IMR-90 (cell line): ENCODE results near the gene PDZD2. TPM values are rescaled to one million over a fixed set of nuclear protein-coding genes. Genes with fewer than 3 reads are reported as not detected.

Experiments used
- ATAC-seq: fragments of 200-7000 bp; cut with Tn5 transposase; 2 replicates; pipeline ENCODE4 v1.9.1; 2020; ENCODE audit warnings: low read depth, mild to moderate bottlenecking, moderate library complexity
- BruUV-seq: library from RNA; stranded (reverse); fragments of 400-500 nt; replicated peaks from 2 replicates; lab custom pipeline; 2021; lab: Mats Ljungman, UMichigan
- CTCF ChIA-PET: fragments of 300-600 bp; formaldehyde crosslinking; extraction: SDS; loops from one replicate; lab custom pipeline; 2021; ENCODE audit warnings: antibody characterized with exemption; lab: Yijun Ruan, JAX
- POLR2A ChIA-PET: fragments of 300-600 bp; sonication (Branson Sonifier 250); formaldehyde crosslinking; loops from one replicate; lab custom pipeline; 2022; ENCODE audit warnings: antibody characterized with exemption; ENCODE audit not compliant: unreplicated experiment; lab: Charles Lee
- DNase-seq: peaks from one replicate; pipeline ENCODE4 v3.0.0; 2013
- H2AFZ ChIP-seq: replicated peaks from 2 replicates; pipeline ENCODE3; 2013; ENCODE audit warnings: low read length, mild to moderate bottlenecking; ENCODE audit not compliant: poor library complexity
- H2AK5ac ChIP-seq: 2 replicates; pipeline ENCODE4 v1.6.1; 2013; ENCODE audit warnings: low read depth, low read length, inconsistent platforms
- H2AK9ac ChIP-seq: replicated peaks from 2 replicates; pipeline ENCODE3; 2013; ENCODE audit warnings: mild to moderate bottlenecking, low read depth, low read length, moderate library complexity; ENCODE audit not compliant: poor library complexity
- H2BK120ac ChIP-seq: 2 replicates; pipeline ENCODE4 v1.6.1; 2013; ENCODE audit warnings: low read depth, low read length, inconsistent platforms
- H2BK15ac ChIP-seq: 3 replicates; pipeline ENCODE4 v1.6.1; 2013; ENCODE audit warnings: low read depth, low read length, inconsistent platforms
- H2BK20ac ChIP-seq: 2 replicates; pipeline ENCODE4 v1.6.1; 2013; ENCODE audit warnings: low read depth, mild to moderate bottlenecking, inconsistent platforms, low read length, moderate library complexity
- H2BK5ac ChIP-seq: 2 replicates; pipeline ENCODE4 v1.6.1; 2013; ENCODE audit warnings: mild to moderate bottlenecking, low read depth, low read length, inconsistent platforms; ENCODE audit not compliant: poor library complexity, severe bottlenecking
- H3K14ac ChIP-seq: replicated peaks from 2 replicates; pipeline ENCODE4 v1.6.1; 2013; ENCODE audit warnings: low read depth, low read length, inconsistent platforms
- H3K18ac ChIP-seq: 2 replicates; pipeline ENCODE4 v1.6.1; 2013; ENCODE audit warnings: low read depth, low read length, control low read depth
- H3K23ac ChIP-seq: 2 replicates; pipeline ENCODE4 v1.6.1; 2013; ENCODE audit warnings: low read depth, low read length, inconsistent platforms
- H3K27ac ChIP-seq: 2 replicates; pipeline ENCODE4 v1.5.1; 2013; ENCODE audit warnings: mild to moderate bottlenecking, control low read depth, low read length; ENCODE audit not compliant: insufficient read depth
- H3K27me3 ChIP-seq: 2 replicates; pipeline ENCODE4 v1.6.1; 2013; ENCODE audit warnings: low read length; ENCODE audit not compliant: control insufficient read depth, insufficient read depth
- H3K36me3 ChIP-seq: 2 replicates; pipeline ENCODE4 v1.6.1; 2013; ENCODE audit warnings: low read length, mixed read lengths; ENCODE audit not compliant: control insufficient read depth, insufficient read depth
- H3K4ac ChIP-seq: 2 replicates; pipeline ENCODE4 v1.6.1; 2013; ENCODE audit warnings: low read depth, low read length, inconsistent platforms
- H3K4me1 ChIP-seq: 2 replicates; pipeline ENCODE4 v1.6.1; 2013; ENCODE audit warnings: low read length, mixed read lengths; ENCODE audit not compliant: control insufficient read depth, insufficient read depth
- H3K4me2 ChIP-seq: 2 replicates; pipeline ENCODE4 v1.6.1; 2013; ENCODE audit warnings: low read depth, mild to moderate bottlenecking, control low read depth, low read length, moderate library complexity
- H3K4me3 ChIP-seq: 2 replicates; pipeline ENCODE4 v1.5.1; 2013; ENCODE audit warnings: low read depth, mild to moderate bottlenecking, control low read depth, low read length, moderate library complexity; ENCODE audit not compliant: insufficient read depth
- H3K56ac ChIP-seq: 2 replicates; pipeline ENCODE4 v1.6.1; 2013; ENCODE audit warnings: low read length, inconsistent platforms; ENCODE audit not compliant: insufficient read depth; ENCODE audit errors: extremely low read depth
- H3K79me1 ChIP-seq, 2 experiments: 2 replicates each; pipeline ENCODE4 v1.6.1; 2013; ENCODE audit warnings: low read length in 2 of 2, inconsistent platforms in 1 of 2, low read depth in 1 of 2
- H3K9ac ChIP-seq: 2 replicates; pipeline ENCODE4 v1.6.1; 2013; ENCODE audit warnings: low read depth, low read length, control low read depth
- H3K9me1 ChIP-seq: 2 replicates; pipeline ENCODE4 v1.6.1; 2013; ENCODE audit warnings: low read length, inconsistent platforms; ENCODE audit not compliant: insufficient read depth
- H3K9me3 ChIP-seq: 2 replicates; pipeline ENCODE4 v1.6.1; 2013; ENCODE audit warnings: low read length; ENCODE audit not compliant: control insufficient read depth, insufficient read depth
- H4K20me1 ChIP-seq: 2 replicates; pipeline ENCODE4 v1.6.1; 2013; ENCODE audit warnings: low read length, inconsistent platforms; ENCODE audit not compliant: insufficient read depth
- H4K5ac ChIP-seq: 2 replicates; pipeline ENCODE4 v1.6.1; 2013; ENCODE audit warnings: mild to moderate bottlenecking, low read depth, low read length, control low read depth
- H4K8ac ChIP-seq, 2 experiments: 2 replicates each; pipeline ENCODE4 v1.6.1; 2013; ENCODE audit warnings: low read depth in 2 of 2, low read length in 2 of 2, control low read depth in 1 of 2, inconsistent platforms in 1 of 2
- H4K91ac ChIP-seq: 2 replicates; pipeline ENCODE4 v1.6.1; 2013; ENCODE audit warnings: low read depth, low read length, inconsistent platforms; ENCODE audit not compliant: insufficient read depth
- BHLHE40 ChIP-seq: fragments of 150-350 bp; IDR thresholded peaks from 2 replicates; pipeline ENCODE4 v1.6.1; 2016; ENCODE audit warnings: mild to moderate bottlenecking, low read depth, low read length
- CEBPB ChIP-seq: IDR thresholded peaks from 2 replicates; pipeline ENCODE4 v1.6.1; 2012; ENCODE audit warnings: low read depth, low read length, improper control_type of control experiment
- CHD1 ChIP-seq: IDR thresholded peaks from 2 replicates; pipeline ENCODE4 v1.6.1; 2012; ENCODE audit warnings: low read depth, low read length, improper control_type of control experiment
- FOS ChIP-seq: fragments of 150-350 bp; IDR thresholded peaks from 2 replicates; pipeline ENCODE4 v1.6.1; 2016; ENCODE audit warnings: low read depth, low read length
- MAFK ChIP-seq: IDR thresholded peaks from 2 replicates; pipeline ENCODE4 v1.6.1; 2012; ENCODE audit warnings: low read depth, low read length, improper control_type of control experiment
- MAZ ChIP-seq: IDR thresholded peaks from 2 replicates; pipeline ENCODE4 v1.6.1; 2012; ENCODE audit warnings: low read depth, mild to moderate bottlenecking, low read length, improper control_type of control experiment, moderate library complexity, borderline replicate concordance
- MXI1 ChIP-seq: IDR thresholded peaks from 2 replicates; pipeline ENCODE4 v1.6.1; 2012; ENCODE audit warnings: low read depth, mild to moderate bottlenecking, low read length, moderate library complexity, borderline replicate concordance
- NFE2L2 ChIP-seq: fragments of 150-350 bp; IDR thresholded peaks from 2 replicates; pipeline ENCODE4 v1.6.1; 2016; ENCODE audit warnings: low read depth, mild to moderate bottlenecking, low read length
- POLR2A ChIP-seq: IDR thresholded peaks from 2 replicates; pipeline ENCODE4 v1.6.1; 2012; ENCODE audit warnings: mild to moderate bottlenecking, low read depth, low read length
- RAD21 ChIP-seq: IDR thresholded peaks from 2 replicates; pipeline ENCODE4 v1.6.1; 2012; ENCODE audit warnings: low read length, improper control_type of control experiment
- RCOR1 ChIP-seq: IDR thresholded peaks from 2 replicates; pipeline ENCODE4 v1.6.1; 2012; ENCODE audit warnings: mild to moderate bottlenecking, low read length, improper control_type of control experiment; ENCODE audit not compliant: insufficient replicate concordance
- RFX5 ChIP-seq: IDR thresholded peaks from 2 replicates; pipeline ENCODE4 v1.8.0; 2012; ENCODE audit warnings: low read depth, mild to moderate bottlenecking, low read length, moderate library complexity
- SMC3 ChIP-seq: fragments of 150-350 bp; IDR thresholded peaks from 2 replicates; pipeline ENCODE4 v1.6.1; 2016; ENCODE audit warnings: low read depth, mild to moderate bottlenecking, antibody characterized with exemption, low read length, moderate library complexity
- WGBS, 2 experiments: methylation state at CpG; one replicate each; pipeline versions ENCODE4 v1.1.5 to v1.1.7; 2013; ENCODE audit warnings: missing lambda C conversion rate in 2 of 2; ENCODE audit not compliant: insufficient read length in 1 of 2; ENCODE audit errors: extremely low coverage in 2 of 2; 5-methylcytosine and 5-hydroxymethylcytosine counted together
- dilution Hi-C: fragments of 300-500 bp; cut with HindIII; formaldehyde crosslinking; loops from one replicate; pipeline ENCODE4 v1.14.3; 2018; ENCODE audit warnings: low sequenced_read_pairs; ENCODE audit not compliant: unreplicated experiment
- in situ Hi-C: fragments of 300-500 bp; cut with MboI; formaldehyde crosslinking; loops from 3 replicates; pipeline ENCODE4 v1.14.3; 2019; ENCODE audit warnings: low sequenced_read_pairs, inconsistent platforms, mixed read lengths
- intact Hi-C: fragments of 100-400 bp; cut with micrococcal nuclease; formaldehyde crosslinking; loops from 2 replicates; pipeline ENCODE4 v1.10.0; 2022
- polyA plus RNA-seq, 3 experiments: library from polyadenylated mRNA; depleted of rRNA; stranded (reverse); fragments of >200 nt; gene quantifications; 2 replicates each; pipeline ENCODE4 v1.2.3, GENCODE V29; 2012; ENCODE audit warnings: low replicate concordance in 1 of 3
- total RNA-seq: library from RNA; depleted of rRNA; stranded (reverse); fragments of >200 nt; gene quantifications from 2 replicates; pipeline ENCODE4 v1.2.3, GENCODE V29; 2012
- TF ChIP-seq, protein P1 (sequence below): conservative IDR thresholded peaks from 2 replicates; pipeline ENCODE4 v1.5.1; 2012; ENCODE audit warnings: mild to moderate bottlenecking, low read depth, low read length, improper control_type of control experiment
- TF ChIP-seq, protein P2 (sequence below): fragments of 150-350 bp; IDR thresholded peaks from 2 replicates; pipeline ENCODE4 v1.6.1; 2017; ENCODE audit warnings: mild to moderate bottlenecking, antibody characterized with exemption, low read length, low read depth
- TF ChIP-seq, protein P3 (sequence below): fragments of 150-350 bp; IDR thresholded peaks from 2 replicates; pipeline ENCODE4 v1.6.1; 2016; ENCODE audit warnings: low read depth, mild to moderate bottlenecking, low read length, moderate library complexity, borderline replicate concordance

Gene PDZD2
- total and polyA plus RNA-seq, 2 of the 4 experiments (the other 2 are of a cell fraction) = under 0.01 to 0.02 TPM

DNA sequence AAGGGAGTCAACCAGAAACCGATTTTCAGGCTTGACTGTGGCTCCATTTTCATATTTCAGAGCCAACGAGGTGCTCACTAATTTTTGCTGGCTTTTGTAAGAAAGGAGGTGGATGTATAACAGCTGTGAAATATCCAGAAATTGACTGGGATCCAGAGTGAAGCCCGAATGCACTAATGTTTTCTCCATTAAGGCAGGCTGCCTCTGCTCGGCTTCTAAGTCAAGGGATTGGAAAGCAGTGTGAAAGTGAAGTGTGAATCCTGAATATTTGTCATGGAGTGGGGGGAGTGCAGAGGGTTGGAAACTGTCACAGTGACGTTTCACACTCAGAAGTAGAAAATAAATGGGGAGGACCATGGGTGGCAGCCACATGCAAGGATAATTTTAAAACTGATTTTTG, 297.8 kb downstream of the PDZD2 start:
- no peak overlapping the region for H3K18ac ChIP-seq
- no peaks in the 10 kb centered on the region for H3K36me3 ChIP-seq
- H2AK9ac ChIP-seq = no peak overlapping the region
- H3K27me3 ChIP-seq = peaks cover 55% of the 10 kb centered on the region
- no peak overlapping the region for H3K4me3 ChIP-seq
- no peak overlapping the region for H3K4me2 ChIP-seq
- H2BK120ac ChIP-seq = no peak overlapping the region
- peaks cover 1% of the 10 kb centered on the region; the same call in 1 of the 2 replicates for H3K9me3 ChIP-seq
- no peak overlapping the region for H2AK5ac ChIP-seq
- no peak for TF ChIP-seq MAFK
- TF ChIP-seq CHD1 = no peak
- no peak for TF ChIP-seq MXI1
- TF ChIP-seq, protein P1, sequence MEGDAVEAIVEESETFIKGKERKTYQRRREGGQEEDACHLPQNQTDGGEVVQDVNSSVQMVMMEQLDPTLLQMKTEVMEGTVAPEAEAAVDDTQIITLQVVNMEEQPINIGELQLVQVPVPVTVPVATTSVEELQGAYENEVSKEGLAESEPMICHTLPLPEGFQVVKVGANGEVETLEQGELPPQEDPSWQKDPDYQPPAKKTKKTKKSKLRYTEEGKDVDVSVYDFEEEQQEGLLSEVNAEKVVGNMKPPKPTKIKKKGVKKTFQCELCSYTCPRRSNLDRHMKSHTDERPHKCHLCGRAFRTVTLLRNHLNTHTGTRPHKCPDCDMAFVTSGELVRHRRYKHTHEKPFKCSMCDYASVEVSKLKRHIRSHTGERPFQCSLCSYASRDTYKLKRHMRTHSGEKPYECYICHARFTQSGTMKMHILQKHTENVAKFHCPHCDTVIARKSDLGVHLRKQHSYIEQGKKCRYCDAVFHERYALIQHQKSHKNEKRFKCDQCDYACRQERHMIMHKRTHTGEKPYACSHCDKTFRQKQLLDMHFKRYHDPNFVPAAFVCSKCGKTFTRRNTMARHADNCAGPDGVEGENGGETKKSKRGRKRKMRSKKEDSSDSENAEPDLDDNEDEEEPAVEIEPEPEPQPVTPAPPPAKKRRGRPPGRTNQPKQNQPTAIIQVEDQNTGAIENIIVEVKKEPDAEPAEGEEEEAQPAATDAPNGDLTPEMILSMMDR = no peak
- TF ChIP-seq SMC3 = no peak
- TF ChIP-seq CEBPB = no peak
- no peak for TF ChIP-seq RCOR1
- TF ChIP-seq, protein P2, sequence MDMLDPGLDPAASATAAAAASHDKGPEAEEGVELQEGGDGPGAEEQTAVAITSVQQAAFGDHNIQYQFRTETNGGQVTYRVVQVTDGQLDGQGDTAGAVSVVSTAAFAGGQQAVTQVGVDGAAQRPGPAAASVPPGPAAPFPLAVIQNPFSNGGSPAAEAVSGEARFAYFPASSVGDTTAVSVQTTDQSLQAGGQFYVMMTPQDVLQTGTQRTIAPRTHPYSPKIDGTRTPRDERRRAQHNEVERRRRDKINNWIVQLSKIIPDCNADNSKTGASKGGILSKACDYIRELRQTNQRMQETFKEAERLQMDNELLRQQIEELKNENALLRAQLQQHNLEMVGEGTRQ = no peak
- no peak for TF ChIP-seq NFE2L2
- no peak for TF ChIP-seq POLR2A
- TF ChIP-seq MAZ = no peak
- TF ChIP-seq FOS = no peak
- TF ChIP-seq RAD21 = no peak
- TF ChIP-seq, protein P3, sequence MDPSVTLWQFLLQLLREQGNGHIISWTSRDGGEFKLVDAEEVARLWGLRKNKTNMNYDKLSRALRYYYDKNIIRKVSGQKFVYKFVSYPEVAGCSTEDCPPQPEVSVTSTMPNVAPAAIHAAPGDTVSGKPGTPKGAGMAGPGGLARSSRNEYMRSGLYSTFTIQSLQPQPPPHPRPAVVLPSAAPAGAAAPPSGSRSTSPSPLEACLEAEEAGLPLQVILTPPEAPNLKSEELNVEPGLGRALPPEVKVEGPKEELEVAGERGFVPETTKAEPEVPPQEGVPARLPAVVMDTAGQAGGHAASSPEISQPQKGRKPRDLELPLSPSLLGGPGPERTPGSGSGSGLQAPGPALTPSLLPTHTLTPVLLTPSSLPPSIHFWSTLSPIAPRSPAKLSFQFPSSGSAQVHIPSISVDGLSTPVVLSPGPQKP = no peak
- TF ChIP-seq RFX5 = no peak
- no peak for TF ChIP-seq BHLHE40
- H3K27ac ChIP-seq = no peak overlapping the region
- H2BK5ac ChIP-seq = no peak overlapping the region
- no peak overlapping the region for H2BK20ac ChIP-seq
- H2BK15ac ChIP-seq = no peak overlapping the region
- ChIA-PET CTCF (no interaction called here), POLR2A (no interaction called here)
- H2AFZ ChIP-seq = no peak overlapping the region
- dilution Hi-C loops = no loop called here
- no peak overlapping the region for H4K8ac ChIP-seq
- H4K5ac ChIP-seq = no peak overlapping the region
- no peak overlapping the region for H3K9ac ChIP-seq
- in situ Hi-C loops = no loop called here
- no peaks in the 10 kb centered on the region for H3K79me1 ChIP-seq
- H3K9me1 ChIP-seq = no peaks in the 10 kb centered on the region
- ATAC-seq = no peak
- DNase-seq = no peak
- H3K56ac ChIP-seq = no peak overlapping the region
- H3K23ac ChIP-seq = no peak overlapping the region
- H3K4ac ChIP-seq = no peak overlapping the region
- BruUV-seq = no TSS peak
- H4K20me1 ChIP-seq = no peaks in the 10 kb centered on the region
- 0% methylated on average over 1 of the region's 5 CpGs; no CpG with 5 or more reads in 1 of the 2 experiments for WGBS, 2 experiments
- H3K4me1 ChIP-seq = no peaks in the 10 kb centered on the region
- intact Hi-C loops = no loop called here
- H4K91ac ChIP-seq = no peak overlapping the region
- no peak overlapping the region for H3K14ac ChIP-seq
